ENCODE results near the gene USP20. TPM values are rescaled to one million over a fixed set of nuclear protein-coding genes. Genes with fewer than 3 reads are reported as not detected.
"Not testable (repeated sequence)": the region's sequence is repeated elsewhere in the genome, so short reads cannot be mapped to it uniquely, and the experiment has no call there.

The USP20 gene
- total RNA-seq (36.7 and 47.3 TPM in 2 replicates), polyA plus RNA-seq (32.7 and 43.4 TPM in 2 replicates)

DNA sequence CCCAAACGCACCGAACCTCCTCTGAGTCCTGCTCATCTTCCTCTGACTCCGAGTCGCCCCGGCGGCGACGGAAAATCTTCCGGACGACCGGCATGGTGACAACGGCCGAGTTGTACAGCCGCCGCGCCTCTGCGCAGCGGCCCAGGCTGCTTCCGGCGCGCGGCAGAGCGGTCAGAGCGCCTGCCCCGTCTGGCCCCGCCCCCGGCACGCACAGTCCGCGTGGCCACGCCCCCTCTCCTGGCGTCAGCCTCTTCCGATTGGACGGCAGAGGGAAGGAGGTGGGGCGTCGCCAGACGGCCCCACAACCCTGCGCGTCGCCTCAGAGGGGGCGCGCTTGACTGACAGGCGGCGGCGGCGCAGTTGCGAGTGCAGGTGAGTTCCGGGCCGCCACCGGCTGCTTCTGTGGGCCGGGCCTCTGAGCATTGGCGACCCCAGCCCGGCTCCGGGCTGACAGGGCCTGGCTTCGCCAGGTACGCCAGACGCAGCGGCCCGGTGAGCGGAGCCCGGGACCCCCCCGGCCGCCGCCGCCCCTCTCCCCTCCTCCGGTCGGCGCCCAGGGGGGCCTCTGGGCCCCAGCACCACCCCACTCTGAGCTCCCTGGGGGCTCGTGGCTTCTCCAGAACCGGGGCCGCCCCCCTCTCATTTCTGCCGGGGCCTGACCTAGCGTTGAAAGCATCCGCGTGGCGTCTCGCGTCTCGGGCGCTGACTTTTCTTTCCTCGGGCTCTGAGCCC is at the start of gene USP20, which contains the start of gene C9orf78:
USP20 (plus strand) TSS at position 331 of the 732 bp plus-strand sequence. CDS start 17,098 bp downstream, outside the sequence.
C9orf78 (minus strand) TSS at position 148 of the 732 bp plus-strand sequence; CDS start at position 94, 54 bp downstream.
- H3K36me3 ChIP-seq: peaks cover 15% of the 10 kb centered on the region
- H3K4me3 ChIP-seq: peak within 1 kb of the TSS; percentile 88
- TF ChIP-seq, protein P1, sequence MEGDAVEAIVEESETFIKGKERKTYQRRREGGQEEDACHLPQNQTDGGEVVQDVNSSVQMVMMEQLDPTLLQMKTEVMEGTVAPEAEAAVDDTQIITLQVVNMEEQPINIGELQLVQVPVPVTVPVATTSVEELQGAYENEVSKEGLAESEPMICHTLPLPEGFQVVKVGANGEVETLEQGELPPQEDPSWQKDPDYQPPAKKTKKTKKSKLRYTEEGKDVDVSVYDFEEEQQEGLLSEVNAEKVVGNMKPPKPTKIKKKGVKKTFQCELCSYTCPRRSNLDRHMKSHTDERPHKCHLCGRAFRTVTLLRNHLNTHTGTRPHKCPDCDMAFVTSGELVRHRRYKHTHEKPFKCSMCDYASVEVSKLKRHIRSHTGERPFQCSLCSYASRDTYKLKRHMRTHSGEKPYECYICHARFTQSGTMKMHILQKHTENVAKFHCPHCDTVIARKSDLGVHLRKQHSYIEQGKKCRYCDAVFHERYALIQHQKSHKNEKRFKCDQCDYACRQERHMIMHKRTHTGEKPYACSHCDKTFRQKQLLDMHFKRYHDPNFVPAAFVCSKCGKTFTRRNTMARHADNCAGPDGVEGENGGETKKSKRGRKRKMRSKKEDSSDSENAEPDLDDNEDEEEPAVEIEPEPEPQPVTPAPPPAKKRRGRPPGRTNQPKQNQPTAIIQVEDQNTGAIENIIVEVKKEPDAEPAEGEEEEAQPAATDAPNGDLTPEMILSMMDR (IDR thresholded peaks at IDR 0.05; ENCODE audit: low read depth, low read length): no peak
- H3K27me3 ChIP-seq: no peaks in the 10 kb centered on the region
- no peaks in the 10 kb centered on the region for H3K9me3 ChIP-seq (ENCODE audit: low read depth)
- peaks cover 11% of the 10 kb centered on the region for H3K4me1 ChIP-seq (ENCODE audit: low read depth)
- DNase-seq (ENCODE audit: low read depth in 1 of 2, low spot score in 1 of 2): peak; percentile 96 to 99
- H3K27ac ChIP-seq: peak within 1 kb of the TSS; percentile 77

DNA sequence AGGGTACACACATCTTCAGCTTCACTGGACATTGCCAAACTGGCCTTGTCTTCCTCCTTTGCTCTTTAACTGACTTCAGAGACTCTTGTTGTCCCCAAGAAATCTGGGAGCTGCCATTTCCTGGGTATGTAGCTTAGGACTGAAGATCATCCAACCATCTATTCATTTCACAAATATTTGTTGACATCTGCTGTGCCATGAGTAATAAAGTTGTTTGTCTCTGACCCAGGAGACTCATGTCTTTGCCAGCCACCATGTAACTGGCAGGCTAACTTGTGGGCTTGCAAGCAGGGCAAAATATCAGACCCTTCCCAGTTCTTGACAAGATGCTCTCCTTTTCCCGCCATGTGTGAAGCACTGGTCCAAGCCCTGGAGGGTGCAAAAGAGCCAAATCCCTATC is 49.4 kb upstream of the USP20 start:
- H3K4me1 ChIP-seq (ENCODE audit: low read depth): no peaks in the 10 kb centered on the region
- no peak overlapping the region for H3K4me3 ChIP-seq
- peaks cover 9% of the 10 kb centered on the region for H3K27me3 ChIP-seq
- no peaks in the 10 kb centered on the region for H3K9me3 ChIP-seq (ENCODE audit: low read depth)
- TF ChIP-seq, protein P1 (IDR thresholded peaks at IDR 0.05; ENCODE audit: low read depth, low read length): no peak
- no peak for DNase-seq (ENCODE audit: low read depth in 1 of 2, low spot score in 1 of 2)
- no peak overlapping the region for H3K27ac ChIP-seq
- no peaks in the 10 kb centered on the region for H3K36me3 ChIP-seq

DNA sequence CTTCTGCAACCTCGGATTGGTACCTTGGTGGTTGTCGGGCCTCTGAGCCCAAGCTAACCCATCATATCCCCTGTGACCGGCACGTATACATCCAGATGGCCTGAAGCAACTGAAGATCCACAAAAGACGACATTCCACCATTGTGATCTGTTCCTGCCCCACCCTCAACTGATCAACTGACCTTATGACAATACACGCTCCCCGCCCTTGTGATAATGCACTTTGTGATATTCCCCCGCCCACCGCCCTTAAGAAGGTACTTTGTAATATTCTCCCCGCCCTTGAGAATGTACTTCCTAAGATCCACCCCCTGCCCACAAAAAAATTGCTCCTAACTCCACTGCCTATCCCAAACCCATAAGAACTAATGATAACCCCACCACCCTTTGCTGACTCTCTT is 48.8 kb upstream of the USP20 start:
- no peak overlapping the region for H3K27ac ChIP-seq

DNA sequence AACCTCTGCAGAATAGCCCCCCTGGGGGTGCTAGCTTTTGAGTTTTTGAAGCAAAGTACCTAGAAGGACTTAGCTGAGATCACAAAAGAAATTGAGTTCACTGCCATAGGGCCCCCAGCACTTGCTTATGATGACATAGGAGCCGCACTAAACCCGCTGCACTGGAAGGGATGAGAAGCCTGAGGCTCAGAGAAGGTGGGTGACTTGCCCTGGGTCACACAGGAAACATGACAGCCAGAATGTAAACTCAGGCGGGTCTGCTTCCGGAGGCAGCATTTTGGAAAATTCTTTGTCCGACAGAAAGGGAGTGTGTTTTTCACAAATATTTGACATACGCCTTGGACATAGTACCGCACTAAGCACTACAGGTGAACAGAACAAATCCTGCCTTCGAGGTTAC is 40.7 kb upstream of the USP20 start:
- TF ChIP-seq, protein P1 (IDR thresholded peaks at IDR 0.05; ENCODE audit: low read depth, low read length): no peak
- H3K27me3 ChIP-seq: peaks cover 26% of the 10 kb centered on the region
- H3K4me3 ChIP-seq: no peak overlapping the region
- no peak for DNase-seq (ENCODE audit: low read depth in 1 of 2, low spot score in 1 of 2)
- no peaks in the 10 kb centered on the region for H3K36me3 ChIP-seq
- no peaks in the 10 kb centered on the region for H3K4me1 ChIP-seq (ENCODE audit: low read depth)
- no peaks in the 10 kb centered on the region for H3K9me3 ChIP-seq (ENCODE audit: low read depth)
- H3K27ac ChIP-seq: no peak overlapping the region

More for the DNA sequence above, 48.8 kb upstream of the USP20 start:
- TF ChIP-seq, protein P1 (IDR thresholded peaks at IDR 0.05; ENCODE audit: low read depth, low read length): no peak
- Histone ChIP-seq H3K4me3 (no peak overlapping the region), H3K9me3 (ENCODE audit: low read depth) (no peaks in the 10 kb centered on the region), H3K4me1 (ENCODE audit: low read depth) (no peaks in the 10 kb centered on the region), H3K27me3 (peaks cover 9% of the 10 kb centered on the region), H3K36me3 (no peaks in the 10 kb centered on the region)
- no peak for DNase-seq (ENCODE audit: low read depth in 1 of 2, low spot score in 1 of 2)

DNA sequence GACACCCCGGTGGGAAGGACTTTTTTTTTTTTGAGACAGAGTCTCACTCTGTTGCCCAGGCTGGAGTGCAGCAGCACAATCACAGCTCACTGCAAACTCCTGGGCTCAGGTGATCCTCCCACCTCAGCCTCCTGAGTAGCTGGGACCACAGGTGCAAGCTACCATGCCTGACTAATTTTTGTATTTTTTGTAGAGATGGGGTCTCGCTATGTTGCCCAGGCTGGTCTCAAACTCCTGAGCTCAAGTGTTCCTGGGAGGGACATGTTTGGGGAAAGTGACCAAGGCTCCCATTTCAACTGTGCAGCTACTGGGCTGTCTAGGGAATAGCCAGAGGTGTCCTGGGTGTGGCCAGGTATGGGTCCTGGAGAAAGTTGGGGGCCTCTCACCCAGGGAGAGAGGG is 39.2 kb upstream of the USP20 start:
- not testable (repeated sequence) for DNase-seq (ENCODE audit: low read depth in 1 of 2, low spot score in 1 of 2); H3K4me3 ChIP-seq; H3K4me1 ChIP-seq (ENCODE audit: low read depth)

DNA sequence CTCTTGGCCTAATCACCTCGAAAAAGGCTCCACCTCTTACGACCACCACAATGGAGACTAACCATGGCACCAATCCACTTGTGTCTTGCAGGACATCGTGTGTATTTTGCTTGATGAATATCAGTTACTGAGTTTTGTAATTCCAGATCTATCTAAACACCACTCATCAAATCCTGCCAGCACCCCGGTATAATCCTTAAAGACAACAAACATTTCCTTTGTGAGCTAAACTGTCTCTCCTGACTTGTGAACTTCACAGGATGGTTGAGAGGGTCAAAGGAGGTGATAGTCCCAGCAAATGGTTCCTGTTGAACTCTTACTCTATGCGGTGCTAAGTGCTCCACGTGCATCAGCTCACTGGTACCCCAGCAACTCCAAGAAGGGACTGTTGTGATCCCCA is 36.3 kb upstream of the USP20 start:
- Histone ChIP-seq H3K27me3 (peaks cover 20% of the 10 kb centered on the region), H3K36me3 (no peaks in the 10 kb centered on the region), H3K4me1 (ENCODE audit: low read depth) (no peaks in the 10 kb centered on the region), H3K27ac (no peak overlapping the region), H3K9me3 (ENCODE audit: low read depth) (no peaks in the 10 kb centered on the region), H3K4me3 (no peak overlapping the region)
- TF ChIP-seq, protein P1 (IDR thresholded peaks at IDR 0.05; ENCODE audit: low read depth, low read length): no peak
- no peak for DNase-seq (ENCODE audit: low read depth in 1 of 2, low spot score in 1 of 2)

More for the DNA sequence above, 39.2 kb upstream of the USP20 start:
- H3K36me3 ChIP-seq; H3K27ac ChIP-seq; H3K9me3 ChIP-seq (ENCODE audit: low read depth): not testable (repeated sequence)
- H3K27me3 ChIP-seq: peaks cover 26% of the 10 kb centered on the region

All from cardiac muscle cell (in vitro differentiated cells and primary cell).